ENCODE measurements around the gene RSPH6A. TPM values are rescaled to one million over a fixed set of nuclear protein-coding genes. Genes with fewer than 3 reads are reported as not detected.
A peak's percentile ranks its signal among the peaks of the same experiment; 100 is the strongest.

The RSPH6A gene
- total RNA-seq, 1 experiment from 2014 or later: 0.55 TPM

DNA sequence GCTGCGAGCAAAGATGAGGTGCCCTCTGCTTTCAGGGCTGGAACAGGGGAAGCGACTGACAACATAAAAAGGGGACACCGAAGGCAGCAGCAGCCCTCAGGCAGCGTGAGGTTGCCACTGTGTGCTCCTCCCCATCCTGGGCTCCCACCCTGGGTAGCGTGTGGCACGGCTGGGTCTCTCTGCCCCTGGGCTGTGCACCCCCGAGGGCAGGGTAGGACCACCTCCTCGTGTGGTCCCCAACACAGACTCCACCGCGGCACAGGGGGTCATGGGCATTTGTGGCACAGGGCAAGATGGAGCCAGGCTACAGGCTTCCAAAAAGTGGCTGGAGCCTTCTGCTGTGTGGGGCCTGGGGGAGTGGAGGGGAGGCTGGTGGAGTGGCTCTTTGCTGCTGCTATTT lies 6.5 kb upstream of the RSPH6A start:
- no peaks in the 10 kb centered on the region for H3K27me3 Mint-ChIP-seq (ENCODE audit: low read depth)
- no peaks in the 10 kb centered on the region for H3K79me2 ChIP-seq (ENCODE audit: insufficient read depth, low read length)
- TF ChIP-seq, protein P1, sequence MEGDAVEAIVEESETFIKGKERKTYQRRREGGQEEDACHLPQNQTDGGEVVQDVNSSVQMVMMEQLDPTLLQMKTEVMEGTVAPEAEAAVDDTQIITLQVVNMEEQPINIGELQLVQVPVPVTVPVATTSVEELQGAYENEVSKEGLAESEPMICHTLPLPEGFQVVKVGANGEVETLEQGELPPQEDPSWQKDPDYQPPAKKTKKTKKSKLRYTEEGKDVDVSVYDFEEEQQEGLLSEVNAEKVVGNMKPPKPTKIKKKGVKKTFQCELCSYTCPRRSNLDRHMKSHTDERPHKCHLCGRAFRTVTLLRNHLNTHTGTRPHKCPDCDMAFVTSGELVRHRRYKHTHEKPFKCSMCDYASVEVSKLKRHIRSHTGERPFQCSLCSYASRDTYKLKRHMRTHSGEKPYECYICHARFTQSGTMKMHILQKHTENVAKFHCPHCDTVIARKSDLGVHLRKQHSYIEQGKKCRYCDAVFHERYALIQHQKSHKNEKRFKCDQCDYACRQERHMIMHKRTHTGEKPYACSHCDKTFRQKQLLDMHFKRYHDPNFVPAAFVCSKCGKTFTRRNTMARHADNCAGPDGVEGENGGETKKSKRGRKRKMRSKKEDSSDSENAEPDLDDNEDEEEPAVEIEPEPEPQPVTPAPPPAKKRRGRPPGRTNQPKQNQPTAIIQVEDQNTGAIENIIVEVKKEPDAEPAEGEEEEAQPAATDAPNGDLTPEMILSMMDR (conservative IDR thresholded peaks at IDR 0.05): no peak
- no peak overlapping the region for H4K8ac ChIP-seq (replicated peaks; ENCODE audit: insufficient read length, low read depth, low read length)
- H3K9me3 ChIP-seq (ENCODE audit: control insufficient read depth, low read depth, low read length): no peaks in the 10 kb centered on the region
- no peak overlapping the region for H2BK20ac ChIP-seq (ENCODE audit: low read depth, low read length, poor library complexity, severe bottlenecking)
- no peak overlapping the region for H3K27ac ChIP-seq (ENCODE audit: insufficient read length, low read depth, low read length)
- no peak overlapping the region for H3K9ac ChIP-seq (ENCODE audit: extremely low read depth, insufficient read length, low read length)
- H2BK15ac ChIP-seq (ENCODE audit: low read depth, low read length): no peak overlapping the region
- no peaks in the 10 kb centered on the region for H3K9me3 Mint-ChIP-seq
- H3T11ph ChIP-seq (ENCODE audit: low read length): no peak overlapping the region
- no peak overlapping the region for H3K23ac ChIP-seq (ENCODE audit: insufficient read length, low read depth, low read length)
- peaks cover 32 to 72% (median 69%) of the 10 kb centered on the region in 3 experiments for H3K36me3 Mint-ChIP-seq (ENCODE audit: insufficient read depth in 1 of 3, low read depth in 3 of 3)
- no peak overlapping the region for H3K4me3 Mint-ChIP-seq
- H3K79me1 ChIP-seq (ENCODE audit: insufficient read depth, low read depth, low read length, poor library complexity, severe bottlenecking): no peaks in the 10 kb centered on the region
- H4K20me1 ChIP-seq (ENCODE audit: control insufficient read depth, insufficient read depth, insufficient read length): no peaks in the 10 kb centered on the region
- DNase-seq: no peak
- no peak overlapping the region for H2BK12ac ChIP-seq (ENCODE audit: insufficient read length, low read depth, low read length)
- no peak overlapping the region for H3K4ac ChIP-seq (ENCODE audit: low read depth, low read length)
- no peak overlapping the region for H4K91ac ChIP-seq (ENCODE audit: insufficient read length, low read depth, low read length)
- H3K14ac ChIP-seq (ENCODE audit: insufficient read depth, low read length): no peak overlapping the region
- H3K23me2 ChIP-seq (ENCODE audit: insufficient read length, low read depth, low read length, poor library complexity, severe bottlenecking): no peaks in the 10 kb centered on the region
- H2AK5ac ChIP-seq (ENCODE audit: insufficient read length, low read length): no peak overlapping the region
- no peak overlapping the region for H2AFZ ChIP-seq (ENCODE audit: low read length)
- WGBS (ENCODE audit: extremely low coverage, insufficient read length, low lambda C conversion rate): no CpG with 5 or more reads among the region's 10 CpGs
- no peak overlapping the region for H3K56ac ChIP-seq (ENCODE audit: insufficient read length, low read depth, low read length)
- peaks cover 18 to 29% of the 10 kb centered on the region in 2 experiments for H3K4me1 Mint-ChIP-seq
- H2BK5ac ChIP-seq (ENCODE audit: insufficient read length, low read length): no peak overlapping the region
- H3K27ac Mint-ChIP-seq: peak overlapping the region in 2 of 3 experiments; percentile 52 to 59; a peak in 2 of 7 replicates
- H3K18ac ChIP-seq (ENCODE audit: insufficient read length, low read depth, low read length): no peak overlapping the region
- H3K27me3 ChIP-seq (ENCODE audit: insufficient read depth, low read length): no peaks in the 10 kb centered on the region
- no peak overlapping the region for H4K5ac ChIP-seq (ENCODE audit: insufficient read length, low read depth, low read length)
- 0 out of 2 replicates have a peak, but pooled peaks cover 1% of the 10 kb centered on the region for H3K4me1 ChIP-seq (ENCODE audit: insufficient read depth, low read length)
- no peak overlapping the region for H3K4me2 ChIP-seq (ENCODE audit: insufficient read depth, insufficient read length, low read length)
- no peak overlapping the region for H2BK120ac ChIP-seq (ENCODE audit: low read depth, low read length, poor library complexity, severe bottlenecking)

Measured in H9 (cell line).